Natural killer cell (primary cell): Measurements from ENCODE around the gene INPPL1. TPM values are rescaled to one million over a fixed set of nuclear protein-coding genes. Genes with fewer than 3 reads are reported as not detected.

Experiments used
- ATAC-seq, 3 donors: fragments of 150-1000 bp in 2 of 3; fragments of 200-7000 bp in 1 of 3; cut with Tn5 transposase; 1 replicate in 1 of 3; 2 replicates in 2 of 3; pipeline ENCODE4 v1.10.0; 2021; ENCODE audit warnings: mild to moderate bottlenecking in 2 of 3, moderate library complexity in 2 of 3
- DNase-seq, 2 donors: peaks; one replicate each; pipeline versions ENCODE4 v3.0.0 to v3.0.0-alpha.2; 2013 to 2021; ENCODE audit warnings: mixed read lengths in 1 of 2
- H3K27ac ChIP-seq: one replicate; pipeline ENCODE4 v1.5.1; 2013; ENCODE audit warnings: mild to moderate bottlenecking, low read length
- H3K27me3 ChIP-seq: one replicate; pipeline ENCODE4 v1.6.1; 2013; ENCODE audit warnings: low read length; ENCODE audit not compliant: control insufficient read depth, insufficient read depth
- H3K36me3 ChIP-seq: one replicate; pipeline ENCODE4 v1.6.1; 2013; ENCODE audit warnings: low read length; ENCODE audit not compliant: control insufficient read depth, insufficient read depth
- H3K4me1 ChIP-seq: one replicate; pipeline ENCODE4 v1.6.1; 2013; ENCODE audit warnings: low read length; ENCODE audit not compliant: control insufficient read depth, insufficient read depth
- H3K4me3 ChIP-seq: one replicate; pipeline ENCODE4 v1.5.1; 2013; ENCODE audit warnings: low read length
- H3K9me3 ChIP-seq: one replicate; pipeline ENCODE4 v1.6.1; 2013; ENCODE audit warnings: low read length; ENCODE audit not compliant: control insufficient read depth, insufficient read depth
- H3K27ac Mint-ChIP-seq, 2 donors: one replicate each; pipeline ENCODE4 v1.8.0; 2022; ENCODE audit warnings: mild to moderate bottlenecking in 2 of 2, mixed read lengths in 2 of 2, moderate library complexity in 1 of 2
- H3K27me3 Mint-ChIP-seq, 2 donors: one replicate each; pipeline ENCODE4 v1.8.0; 2022; ENCODE audit warnings: low read depth in 2 of 2, mixed read lengths in 2 of 2
- H3K36me3 Mint-ChIP-seq: one replicate; pipeline ENCODE4 v1.8.0; 2022; ENCODE audit warnings: mixed read lengths
- H3K4me1 Mint-ChIP-seq, 2 donors: one replicate each; pipeline ENCODE4 v1.8.0; 2022; ENCODE audit warnings: mixed read lengths in 2 of 2
- H3K4me3 Mint-ChIP-seq: one replicate; pipeline ENCODE4 v1.8.0; 2022; ENCODE audit warnings: mild to moderate bottlenecking, moderate library complexity, mixed read lengths
- H3K9me3 Mint-ChIP-seq, 2 donors: one replicate each; pipeline ENCODE4 v1.8.0; 2022; ENCODE audit warnings: mixed read lengths in 2 of 2
- WGBS: methylation state at CpG from one replicate; pipeline ENCODE4 v1.1.7; 2013; ENCODE audit warnings: missing lambda C conversion rate; ENCODE audit not compliant: insufficient coverage; 5-methylcytosine and 5-hydroxymethylcytosine counted together
- intact Hi-C: fragments of 100-400 bp; cut with micrococcal nuclease; formaldehyde crosslinking; loops from one replicate; pipeline ENCODE4 v1.14.2; 2022
- total RNA-seq, 4 donors: library from RNA; stranded (reverse); fragments of 120-200 nt in 1 of 4; gene quantifications; one replicate each; pipeline versions ENCODE4 v1.2.3 to v1.2.4, GENCODE V29; 2013 to 2022
- TF ChIP-seq, protein P1 (sequence below): fragments of 200-600 bp; IDR thresholded peaks from one replicate; pipeline ENCODE4 v1.8.0; 2022; ENCODE audit warnings: antibody characterized with exemption

The INPPL1 gene
- total RNA-seq, 3 donors from 2014 or later (not counting 1 experiment from before 2014, with no cell fraction given), result 193 to 207 (median 195) TPM

DNA sequence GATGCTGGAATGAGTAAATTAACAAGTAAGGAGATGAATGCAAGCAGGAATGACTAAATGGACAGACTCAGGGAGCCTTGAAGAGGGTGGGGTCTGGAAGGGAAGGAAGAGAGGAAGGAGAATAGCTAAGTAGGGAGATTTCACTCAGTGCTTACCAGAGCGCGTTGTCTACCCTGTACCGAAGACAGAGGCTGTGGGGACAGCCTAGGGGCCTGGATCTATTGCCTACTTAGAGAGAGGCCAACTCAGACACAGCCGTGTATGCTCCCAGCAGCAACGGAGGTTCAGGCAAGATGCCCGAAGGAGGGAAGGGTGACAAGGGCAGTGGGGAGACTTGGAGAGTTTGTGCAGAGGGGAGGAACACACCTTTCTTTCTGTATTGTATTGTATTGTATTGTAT, 7.9 kb upstream of the INPPL1 start, which contains the start of gene FOLR2:
Gene FOLR2, plus strand, starts transcription at position 157 of the 400 bp plus-strand sequence. CDS start 1,791 bp downstream, outside the sequence.
- TF ChIP-seq, protein P1, sequence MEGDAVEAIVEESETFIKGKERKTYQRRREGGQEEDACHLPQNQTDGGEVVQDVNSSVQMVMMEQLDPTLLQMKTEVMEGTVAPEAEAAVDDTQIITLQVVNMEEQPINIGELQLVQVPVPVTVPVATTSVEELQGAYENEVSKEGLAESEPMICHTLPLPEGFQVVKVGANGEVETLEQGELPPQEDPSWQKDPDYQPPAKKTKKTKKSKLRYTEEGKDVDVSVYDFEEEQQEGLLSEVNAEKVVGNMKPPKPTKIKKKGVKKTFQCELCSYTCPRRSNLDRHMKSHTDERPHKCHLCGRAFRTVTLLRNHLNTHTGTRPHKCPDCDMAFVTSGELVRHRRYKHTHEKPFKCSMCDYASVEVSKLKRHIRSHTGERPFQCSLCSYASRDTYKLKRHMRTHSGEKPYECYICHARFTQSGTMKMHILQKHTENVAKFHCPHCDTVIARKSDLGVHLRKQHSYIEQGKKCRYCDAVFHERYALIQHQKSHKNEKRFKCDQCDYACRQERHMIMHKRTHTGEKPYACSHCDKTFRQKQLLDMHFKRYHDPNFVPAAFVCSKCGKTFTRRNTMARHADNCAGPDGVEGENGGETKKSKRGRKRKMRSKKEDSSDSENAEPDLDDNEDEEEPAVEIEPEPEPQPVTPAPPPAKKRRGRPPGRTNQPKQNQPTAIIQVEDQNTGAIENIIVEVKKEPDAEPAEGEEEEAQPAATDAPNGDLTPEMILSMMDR, result no peak
- Histone ChIP-seq H3K9me3 (no peaks in the 10 kb centered on the region), H3K4me1 (peaks cover 25% of the 10 kb centered on the region), H3K4me3 (no peak within 1 kb of the TSS), H3K36me3 (no peaks in the 10 kb centered on the region), H3K27ac (no peak within 1 kb of the TSS), H3K27me3 (no peaks in the 10 kb centered on the region)
- peak within 1 kb of the TSS; percentile 38 for H3K4me3 Mint-ChIP-seq
- H3K36me3 Mint-ChIP-seq, result no peaks in the 10 kb centered on the region
- ATAC-seq (no peak), DNase-seq (no peak)
- H3K27ac Mint-ChIP-seq, result no peak within 1 kb of the TSS
- H3K9me3 Mint-ChIP-seq, result no peaks in the 10 kb centered on the region
- 92% methylated on average over 6 of the region's 6 CpGs for WGBS
- intact Hi-C loops, result no loop called here
- peaks cover 7 to 17% of the 10 kb centered on the region in 2 donors for H3K4me1 Mint-ChIP-seq
- peaks cover 14 to 17% of the 10 kb centered on the region in 2 donors for H3K27me3 Mint-ChIP-seq

DNA sequence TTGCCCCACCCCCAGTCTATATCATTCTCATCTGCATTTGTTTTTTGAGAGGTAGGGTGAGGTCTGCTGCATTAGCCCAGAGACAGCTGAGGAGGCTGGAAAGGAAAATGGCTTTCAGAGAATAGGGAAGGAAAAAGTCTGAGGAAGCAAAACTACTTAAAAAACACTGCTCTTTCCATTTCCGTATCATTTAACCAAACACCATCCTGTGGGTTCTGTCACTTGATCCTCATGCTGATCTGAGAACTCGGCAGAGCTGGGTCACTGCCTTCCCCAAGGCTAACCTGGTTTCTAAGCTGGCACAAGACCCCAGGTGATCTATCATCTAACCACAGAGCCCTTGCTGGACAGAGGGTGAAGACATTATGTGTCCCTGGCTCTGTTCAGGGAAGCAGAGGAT, 6.7 kb upstream of the INPPL1 start:
- Histone ChIP-seq H3K27ac (no peak overlapping the region), H3K36me3 (no peaks in the 10 kb centered on the region), H3K4me1 (peaks cover 37% of the 10 kb centered on the region), H3K9me3 (no peaks in the 10 kb centered on the region), H3K4me3 (no peak overlapping the region), H3K27me3 (no peaks in the 10 kb centered on the region)
- intact Hi-C loops, result no loop called here
- TF ChIP-seq, protein P1, result no peak
- Mint-ChIP-seq H3K36me3 (no peaks in the 10 kb centered on the region), H3K9me3 (no peaks in the 10 kb centered on the region), H3K27ac (no peak overlapping the region), H3K4me3 (peak overlapping the region; percentile 38), H3K4me1 (peaks cover 14 to 27% of the 10 kb centered on the region in 2 donors), H3K27me3 (peaks cover 9 to 10% of the 10 kb centered on the region in 2 donors)
- 8% methylated on average over 2 of the region's 2 CpGs for WGBS
- DNase-seq (no peak), ATAC-seq (peak in 2 of 3 donors; percentile 33 to 47)

DNA sequence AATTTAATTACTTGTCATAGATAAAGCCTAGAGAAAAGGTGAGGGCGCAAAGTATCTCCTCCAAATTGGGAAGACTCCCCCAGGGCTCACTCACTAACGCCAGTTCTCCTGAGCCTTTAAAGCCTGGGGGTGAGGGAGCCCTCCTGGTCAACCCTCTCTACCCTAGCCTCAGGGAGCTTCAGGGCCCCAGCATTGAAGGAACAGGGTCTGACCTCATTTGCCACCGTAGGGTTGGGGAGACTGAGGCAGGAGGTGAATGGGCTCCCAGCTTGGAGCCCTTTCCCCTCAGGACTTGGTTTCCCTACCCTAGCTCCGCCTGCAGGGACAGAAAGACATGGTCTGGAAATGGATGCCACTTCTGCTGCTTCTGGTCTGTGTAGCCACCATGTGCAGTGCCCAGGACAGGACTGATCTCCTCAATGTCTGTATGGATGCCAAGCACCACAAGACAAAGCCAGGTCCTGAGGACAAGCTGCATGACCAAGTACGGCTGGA, 6.3 kb upstream of the INPPL1 start:
- no peak overlapping the region for H3K27ac ChIP-seq
- peaks cover 17 to 30% of the 10 kb centered on the region in 2 donors for H3K4me1 Mint-ChIP-seq
- H3K9me3 Mint-ChIP-seq, result no peaks in the 10 kb centered on the region
- DNase-seq (no peak), ATAC-seq (no peak)
- H3K27me3 Mint-ChIP-seq, result peaks cover 9 to 10% of the 10 kb centered on the region in 2 donors
- intact Hi-C loops, result no loop called here
- no peaks in the 10 kb centered on the region for H3K27me3 ChIP-seq
- no peaks in the 10 kb centered on the region for H3K9me3 ChIP-seq
- H3K36me3 ChIP-seq, result no peaks in the 10 kb centered on the region
- TF ChIP-seq, protein P1, result no peak
- H3K4me3 Mint-ChIP-seq, result no peak overlapping the region
- no peak overlapping the region for H3K27ac Mint-ChIP-seq
- no peak overlapping the region for H3K4me3 ChIP-seq
- H3K36me3 Mint-ChIP-seq, result no peaks in the 10 kb centered on the region
- 85% methylated on average over 5 of the region's 5 CpGs for WGBS
- H3K4me1 ChIP-seq, result peaks cover 39% of the 10 kb centered on the region
